SK-N-SH (cell line): ENCODE measurements around the gene AGR3. TPM values are rescaled to one million over a fixed set of nuclear protein-coding genes. Genes with fewer than 3 reads are reported as not detected.

Source experiments
- CTCF ChIA-PET: fragments of 300-600, 350-600 bp; formaldehyde crosslinking; extraction: SDS; loops from one replicate; lab custom pipeline; 2021; lab: Yijun Ruan, JAX
- POLR2A ChIA-PET: fragments of 350-600 bp; sonication (Branson Sonifier 250); formaldehyde crosslinking; extraction: SDS; loops from one replicate; lab custom pipeline; 2020; ENCODE audit warnings: antibody characterized with exemption, inconsistent platforms; lab: Yijun Ruan, JAX
- DNase-seq: peaks from one replicate; pipeline ENCODE4 v3.0.0; 2012
- H2AFZ ChIP-seq: fragments of 200-600 bp; sonication (generic); 2 replicates; pipeline ENCODE4 v1.8.1; 2016; ENCODE audit warnings: antibody characterized with exemption, mild to moderate bottlenecking, low read depth
- H3F3A ChIP-seq: fragments of 200-600 bp; sonication (generic); replicated peaks from 2 replicates; pipeline ENCODE3; 2016; ENCODE audit warnings: antibody characterized with exemption, mild to moderate bottlenecking; ENCODE audit not compliant: insufficient read depth
- H3K27ac ChIP-seq, 2 experiments: fragments of 200-500 bp in 1 of 2; fragments of 200-600 bp in 1 of 2; sonication (Bioruptor generic) in 1 of 2; sonication (generic), shearing (Covaris generic) in 1 of 2; 2 replicates each; pipeline versions ENCODE4 v1.5.1 to v1.6.1; 2014 to 2016; ENCODE audit warnings: low read depth in 2 of 2, inconsistent platforms in 1 of 2, low read length in 1 of 2, mild to moderate bottlenecking in 1 of 2, mixed read lengths in 1 of 2
- H3K27me3 ChIP-seq: fragments of 200-600 bp; sonication (generic), shearing (Covaris generic); 2 replicates; pipeline ENCODE4 v1.6.1; 2016; ENCODE audit warnings: mixed run types; ENCODE audit not compliant: insufficient read depth
- H3K36me3 ChIP-seq, 2 experiments: fragments of 200-500 bp in 1 of 2; fragments of 200-600 bp in 1 of 2; sonication (Bioruptor generic) in 1 of 2; sonication (generic) in 1 of 2; replicated peaks in 1 of 2; 2 replicates each; pipeline versions ENCODE3 to v1.5.1; 2014 to 2016; ENCODE audit warnings: low read length in 1 of 2, mild to moderate bottlenecking in 1 of 2; ENCODE audit not compliant: insufficient read depth in 2 of 2, control insufficient read depth in 1 of 2
- H3K4me1 ChIP-seq, 2 experiments: fragments of 200-500 bp in 1 of 2; fragments of 200-600 bp in 1 of 2; sonication (Bioruptor generic) in 1 of 2; sonication (generic), shearing (Covaris generic) in 1 of 2; 2 replicates each; pipeline versions ENCODE4 v1.5.1 to v1.6.1; 2014 to 2016; ENCODE audit warnings: low read depth in 1 of 2, low read length in 1 of 2, mixed run types in 1 of 2; ENCODE audit not compliant: insufficient read depth in 2 of 2, control insufficient read depth in 1 of 2
- H3K4me2 ChIP-seq: fragments of 200-600 bp; sonication (generic), shearing (Covaris generic); 2 replicates; pipeline ENCODE4 v1.6.1; 2017; ENCODE audit warnings: mixed run types
- H3K4me3 ChIP-seq, 2 experiments: fragments of 200-500 bp in 1 of 2; fragments of 200-600 bp in 1 of 2; sonication (Bioruptor generic) in 1 of 2; sonication (generic), shearing (Covaris generic) in 1 of 2; 2 replicates each; pipeline versions ENCODE4 v1.5.1 to v1.8.1; 2014 to 2016; ENCODE audit warnings: low read depth in 2 of 2, inconsistent platforms in 1 of 2, low read length in 1 of 2, mild to moderate bottlenecking in 1 of 2, mixed read lengths in 1 of 2, moderate library complexity in 1 of 2
- H3K79me2 ChIP-seq: fragments of 200-600 bp; sonication (generic); 2 replicates; pipeline ENCODE4 v1.8.1; 2017; ENCODE audit warnings: mild to moderate bottlenecking; ENCODE audit not compliant: insufficient read depth
- H3K9ac ChIP-seq: fragments of 200-600 bp; sonication (generic); 2 replicates; pipeline ENCODE4 v1.6.1; 2017; ENCODE audit warnings: mixed run types
- H3K9me2 ChIP-seq: fragments of 200-600 bp; sonication (generic); 2 replicates; pipeline ENCODE4 v1.6.1; 2017; ENCODE audit warnings: mixed run types
- H3K9me3 ChIP-seq: fragments of 200-600 bp; sonication (generic); 2 replicates; pipeline ENCODE4 v1.6.1; 2017; ENCODE audit warnings: mixed run types, mild to moderate bottlenecking, moderate library complexity
- H4K20me1 ChIP-seq: fragments of 200-600 bp; sonication (generic); 2 replicates; pipeline ENCODE4 v1.6.1; 2017; ENCODE audit warnings: mild to moderate bottlenecking, mixed run types; ENCODE audit not compliant: insufficient read depth
- CTCF ChIP-seq: fragments of 200-600 bp; sonication (generic); IDR thresholded peaks from 2 replicates; pipeline ENCODE4 v1.6.1; 2017; ENCODE audit warnings: antibody characterized with exemption, mild to moderate bottlenecking, moderate library complexity
- ELF1 ChIP-seq: IDR thresholded peaks from 2 replicates; pipeline ENCODE4 v1.4.0; 2012
- EP300 ChIP-seq, 2 experiments: IDR thresholded peaks; 2 replicates each; pipeline versions ENCODE4 v1.4.0 to v1.6.1; 2012; ENCODE audit warnings: borderline replicate concordance in 1 of 2, low read depth in 1 of 2, low read length in 1 of 2
- FOXJ3 ChIP-seq: sonication (generic); formaldehyde crosslinking; IDR thresholded peaks from 2 replicates; pipeline ENCODE4 v1.5.1; 2020; ENCODE audit warnings: mild to moderate bottlenecking, missing genetic modification reagents
- FOXM1 ChIP-seq: IDR thresholded peaks from 2 replicates; pipeline ENCODE4 v1.4.0; 2012; ENCODE audit warnings: low read depth, mild to moderate bottlenecking
- JUND ChIP-seq: IDR thresholded peaks from 2 replicates; pipeline ENCODE4 v1.4.0; 2012
- NFIC ChIP-seq: IDR thresholded peaks from 2 replicates; pipeline ENCODE4 v1.4.0; 2012; ENCODE audit warnings: borderline replicate concordance
- RAD21 ChIP-seq: IDR thresholded peaks from 2 replicates; pipeline ENCODE4 v1.6.1; 2012; ENCODE audit warnings: mild to moderate bottlenecking, low read length
- RCOR1 ChIP-seq: fragments of 150-350 bp; IDR thresholded peaks from 2 replicates; pipeline ENCODE4 v1.6.1; 2017; ENCODE audit warnings: antibody characterized with exemption, low read length
- REST ChIP-seq: IDR thresholded peaks from 2 replicates; pipeline ENCODE4 v1.6.1; 2012; ENCODE audit warnings: mild to moderate bottlenecking, low read depth, low read length, moderate library complexity
- SIN3A ChIP-seq: IDR thresholded peaks from 2 replicates; pipeline ENCODE4 v1.6.1; 2012; ENCODE audit warnings: low read depth, mild to moderate bottlenecking, low read length, moderate library complexity, borderline replicate concordance
- SMC3 ChIP-seq: IDR thresholded peaks from 2 replicates; pipeline ENCODE4 v1.6.1; 2012; ENCODE audit warnings: low read depth, low read length, improper control_type of control experiment
- TAF1 ChIP-seq: IDR thresholded peaks from 2 replicates; pipeline ENCODE4 v1.6.1; 2012; ENCODE audit warnings: low read depth, mild to moderate bottlenecking, low read length, moderate library complexity, borderline replicate concordance
- YY1 ChIP-seq: IDR thresholded peaks from 2 replicates; pipeline ENCODE4 v1.4.0; 2012; ENCODE audit warnings: low read depth, mild to moderate bottlenecking
- ZBTB33 ChIP-seq: IDR thresholded peaks from 2 replicates; pipeline ENCODE4 v1.4.0; 2012; ENCODE audit warnings: low read depth, borderline replicate concordance
- WGBS: methylation state at CpG from one replicate; pipeline ENCODE4 v1.1.6; 2017; ENCODE audit warnings: low lambda C conversion rate; 5-methylcytosine and 5-hydroxymethylcytosine counted together
- polyA plus RNA-seq, 3 experiments: library from polyadenylated mRNA; depleted of rRNA; stranded (reverse); fragments of >200 nt; gene quantifications; 2 replicates each; pipeline ENCODE4 v1.2.3, GENCODE V29; 2012

The AGR3 gene
- polyA plus RNA-seq, 1 of the 3 experiments (the other 2 are of a cell fraction), result not detected

- H3K27ac ChIP-seq, result no peak overlapping the region
- no peak for TF ChIP-seq ELF1
- TF ChIP-seq ZBTB33, result no peak
- TF ChIP-seq CTCF, result no peak
- TF ChIP-seq SIN3A, result no peak
- no peak for TF ChIP-seq FOXM1
- no peak for TF ChIP-seq EP300 (IDR thresholded peaks at IDR 0.05; ENCODE audit: borderline replicate concordance in 1 of 2, low read depth in 1 of 2, low read length in 1 of 2)
- no peak for TF ChIP-seq NFIC
- no peak for TF ChIP-seq SMC3
- no peak for TF ChIP-seq YY1
- no peak for TF ChIP-seq TAF1
- TF ChIP-seq REST, result no peak
- TF ChIP-seq RCOR1, result no peak
- no peak for TF ChIP-seq JUND
- TF ChIP-seq FOXJ3 (CRISPR knock-in tag), result no peak
- TF ChIP-seq RAD21, result no peak
- no peaks in the 10 kb centered on the region for H3F3A ChIP-seq
- H2AFZ ChIP-seq, result no peak overlapping the region
- 21% methylated on average over 3 of the region's 3 CpGs for WGBS
- no peak overlapping the region for H3K4me2 ChIP-seq
- no peaks in the 10 kb centered on the region for H3K36me3 ChIP-seq
- ChIA-PET CTCF (interaction anchor here (2.1 kb wide), 2 partner anchors 37 to 80 kb away, joined by 5 to 8 read pairs; no protein-coding TSS in a partner anchor), POLR2A (no interaction called here)
- no peaks in the 10 kb centered on the region for H3K9me3 ChIP-seq
- no peaks in the 10 kb centered on the region for H4K20me1 ChIP-seq
- no peak overlapping the region for H3K9ac ChIP-seq
- no peak for DNase-seq
- H3K4me1 ChIP-seq, result no peaks in the 10 kb centered on the region; a peak in 1 of 4 replicates
- H3K79me2 ChIP-seq, result no peaks in the 10 kb centered on the region
- H3K27me3 ChIP-seq, result no peaks in the 10 kb centered on the region
- H3K9me2 ChIP-seq, result no peaks in the 10 kb centered on the region
- H3K4me3 ChIP-seq, result no peak overlapping the region
These were observed 43.4 kb downstream of the AGR3 start for GRCh38 chr7:16838386-16838785.
